K562 (cell line): ENCODE measurements around the gene GAB2.

Experiments used
- FOXA1 ChIP-seq: fragments of 450-650 bp; IDR thresholded peaks from 2 replicates; pipeline ENCODE4 v1.6.1; 2016; ENCODE audit warnings: mild to moderate bottlenecking, borderline replicate concordance
- GABPA ChIP-seq: fragments of 200-800 bp; sonication (Bioruptor generic); conservative IDR thresholded peaks from 2 replicates; pipeline ENCODE4 v1.6.1; 2016; ENCODE audit warnings: low read depth, missing genetic modification characterization, missing compliant biosample characterization
- HDAC6 ChIP-seq: IDR thresholded peaks from 2 replicates; pipeline ENCODE4 v1.6.1; 2012; ENCODE audit warnings: low read depth, mild to moderate bottlenecking, control low read depth, inconsistent platforms, low read length, moderate library complexity
- KDM1A ChIP-seq, 2 experiments: fragments of 450-650 bp; IDR thresholded peaks; 2 replicates each; pipeline ENCODE4 v1.6.1; 2016; ENCODE audit warnings: mild to moderate bottlenecking in 2 of 2
- MTF1 ChIP-seq: fragments of 250-450 bp; sonication (Bioruptor Pico); IDR thresholded peaks from 2 replicates; pipeline ENCODE4 v1.9.0; 2021; ENCODE audit warnings: moderate library complexity, mild to moderate bottlenecking, inconsistent platforms, borderline replicate concordance
- NBN ChIP-seq: fragments of 450-650 bp; IDR thresholded peaks from 2 replicates; pipeline ENCODE4 v1.6.1; 2016; ENCODE audit warnings: low read depth, mild to moderate bottlenecking
- POLR2AphosphoS5 ChIP-seq: IDR thresholded peaks from 2 replicates; pipeline ENCODE4 v1.6.1; 2011; ENCODE audit warnings: mild to moderate bottlenecking, low read depth, low read length, moderate library complexity; ENCODE audit not compliant: control insufficient read depth, insufficient read depth
- TAF1 ChIP-seq: IDR thresholded peaks from 2 replicates; pipeline ENCODE4 v1.6.1; 2011; ENCODE audit warnings: mild to moderate bottlenecking, low read length, moderate library complexity; ENCODE audit not compliant: insufficient read depth, control insufficient read depth, severe bottlenecking; ENCODE audit errors: extremely low read depth
- TAF15 ChIP-seq: fragments of 200-400 bp; formaldehyde crosslinking; IDR thresholded peaks from 2 replicates; pipeline ENCODE4 v1.6.1; 2017; ENCODE audit warnings: mild to moderate bottlenecking, low read depth, low read length, moderate library complexity
- ZNF24 ChIP-seq: fragments of 450-650 bp; IDR thresholded peaks from 2 replicates; pipeline ENCODE4 v1.6.1; 2016
- ZZZ3 ChIP-seq: fragments of 450-650 bp; IDR thresholded peaks from 2 replicates; pipeline ENCODE4 v1.6.1; 2016; ENCODE audit warnings: antibody characterized with exemption, mild to moderate bottlenecking, moderate library complexity
- TF ChIP-seq, protein P1 (sequence below), 3 experiments: IDR thresholded peaks in 2 of 3; conservative IDR thresholded peaks in 1 of 3; 2 replicates each; pipeline ENCODE4 v1.5.1; 2011 to 2012; ENCODE audit warnings: low read length in 3 of 3, mild to moderate bottlenecking in 3 of 3, control low read depth in 2 of 3, improper control_type of control experiment in 1 of 3, inconsistent platforms in 1 of 3, low read depth in 1 of 3, mixed read lengths in 1 of 3, moderate library complexity in 1 of 3; ENCODE audit not compliant: insufficient read depth in 2 of 3
- TF ChIP-seq, protein P2 (sequence below): fragments of 450-650 bp; IDR thresholded peaks from 2 replicates; pipeline ENCODE4 v1.6.1; 2017; ENCODE audit warnings: mild to moderate bottlenecking, moderate library complexity
- TF ChIP-seq, protein P3 (sequence below), 2 experiments: fragments of 200-800 bp in 1 of 2; sonication (Bioruptor generic) in 1 of 2; sonication (generic) in 1 of 2; formaldehyde crosslinking in 1 of 2; IDR thresholded peaks in 1 of 2; conservative IDR thresholded peaks in 1 of 2; 2 replicates each; pipeline versions ENCODE4 v1.5.0 to v1.6.1; 2016 to 2020; ENCODE audit warnings: missing compliant biosample characterization in 1 of 2, missing genetic modification characterization in 1 of 2, missing genetic modification reagents in 1 of 2

DNA sequence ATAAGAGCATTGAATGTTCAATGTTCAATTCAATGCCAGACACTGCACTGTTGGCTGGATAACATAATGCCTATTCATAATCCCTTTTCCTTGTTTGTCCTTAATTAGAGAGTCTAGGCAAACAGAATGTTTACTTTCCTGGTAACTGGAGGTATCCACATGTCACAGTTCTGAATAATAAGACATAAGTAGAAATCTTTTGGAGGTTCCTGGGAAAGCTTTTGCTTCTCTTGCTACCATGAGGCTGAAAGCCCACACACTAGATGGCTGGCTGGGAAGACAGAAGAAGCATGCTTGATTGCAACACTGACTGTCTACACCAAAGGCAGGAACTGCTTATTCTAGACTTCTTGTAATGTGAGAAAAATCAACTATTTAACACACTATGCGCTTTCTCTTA is 79.5 kb downstream of the GAB2 start:
- no peak for TF ChIP-seq TAF1
- TF ChIP-seq, protein P1, sequence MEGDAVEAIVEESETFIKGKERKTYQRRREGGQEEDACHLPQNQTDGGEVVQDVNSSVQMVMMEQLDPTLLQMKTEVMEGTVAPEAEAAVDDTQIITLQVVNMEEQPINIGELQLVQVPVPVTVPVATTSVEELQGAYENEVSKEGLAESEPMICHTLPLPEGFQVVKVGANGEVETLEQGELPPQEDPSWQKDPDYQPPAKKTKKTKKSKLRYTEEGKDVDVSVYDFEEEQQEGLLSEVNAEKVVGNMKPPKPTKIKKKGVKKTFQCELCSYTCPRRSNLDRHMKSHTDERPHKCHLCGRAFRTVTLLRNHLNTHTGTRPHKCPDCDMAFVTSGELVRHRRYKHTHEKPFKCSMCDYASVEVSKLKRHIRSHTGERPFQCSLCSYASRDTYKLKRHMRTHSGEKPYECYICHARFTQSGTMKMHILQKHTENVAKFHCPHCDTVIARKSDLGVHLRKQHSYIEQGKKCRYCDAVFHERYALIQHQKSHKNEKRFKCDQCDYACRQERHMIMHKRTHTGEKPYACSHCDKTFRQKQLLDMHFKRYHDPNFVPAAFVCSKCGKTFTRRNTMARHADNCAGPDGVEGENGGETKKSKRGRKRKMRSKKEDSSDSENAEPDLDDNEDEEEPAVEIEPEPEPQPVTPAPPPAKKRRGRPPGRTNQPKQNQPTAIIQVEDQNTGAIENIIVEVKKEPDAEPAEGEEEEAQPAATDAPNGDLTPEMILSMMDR (IDR thresholded peaks at IDR 0.05 in 2 of 3, conservative IDR thresholded peaks at IDR 0.05 in 1 of 3; ENCODE audit: insufficient read depth in 2 of 3, low read depth in 1 of 3, low read length in 3 of 3), result no peak
- no peak for TF ChIP-seq MTF1 (CRISPR knock-in tag)
- no peak for TF ChIP-seq KDM1A (IDR thresholded peaks at IDR 0.05)
- TF ChIP-seq, protein P2, sequence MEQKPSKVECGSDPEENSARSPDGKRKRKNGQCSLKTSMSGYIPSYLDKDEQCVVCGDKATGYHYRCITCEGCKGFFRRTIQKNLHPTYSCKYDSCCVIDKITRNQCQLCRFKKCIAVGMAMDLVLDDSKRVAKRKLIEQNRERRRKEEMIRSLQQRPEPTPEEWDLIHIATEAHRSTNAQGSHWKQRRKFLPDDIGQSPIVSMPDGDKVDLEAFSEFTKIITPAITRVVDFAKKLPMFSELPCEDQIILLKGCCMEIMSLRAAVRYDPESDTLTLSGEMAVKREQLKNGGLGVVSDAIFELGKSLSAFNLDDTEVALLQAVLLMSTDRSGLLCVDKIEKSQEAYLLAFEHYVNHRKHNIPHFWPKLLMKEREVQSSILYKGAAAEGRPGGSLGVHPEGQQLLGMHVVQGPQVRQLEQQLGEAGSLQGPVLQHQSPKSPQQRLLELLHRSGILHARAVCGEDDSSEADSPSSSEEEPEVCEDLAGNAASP, result no peak
- TF ChIP-seq, protein P3, sequence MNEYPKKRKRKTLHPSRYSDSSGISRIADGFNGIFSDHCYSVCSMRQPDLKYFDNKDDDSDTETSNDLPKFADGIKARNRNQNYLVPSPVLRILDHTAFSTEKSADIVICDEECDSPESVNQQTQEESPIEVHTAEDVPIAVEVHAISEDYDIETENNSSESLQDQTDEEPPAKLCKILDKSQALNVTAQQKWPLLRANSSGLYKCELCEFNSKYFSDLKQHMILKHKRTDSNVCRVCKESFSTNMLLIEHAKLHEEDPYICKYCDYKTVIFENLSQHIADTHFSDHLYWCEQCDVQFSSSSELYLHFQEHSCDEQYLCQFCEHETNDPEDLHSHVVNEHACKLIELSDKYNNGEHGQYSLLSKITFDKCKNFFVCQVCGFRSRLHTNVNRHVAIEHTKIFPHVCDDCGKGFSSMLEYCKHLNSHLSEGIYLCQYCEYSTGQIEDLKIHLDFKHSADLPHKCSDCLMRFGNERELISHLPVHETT (CRISPR knock-in tag; conservative IDR thresholded peaks at IDR 0.05 in 1 of 2, IDR thresholded peaks at IDR 0.05 in 1 of 2), result no peak
- no peak for TF ChIP-seq GABPA (tag)
- no peak for TF ChIP-seq TAF15
- TF ChIP-seq ZZZ3, result no peak
- TF ChIP-seq FOXA1, result no peak
- no peak for TF ChIP-seq ZNF24
- TF ChIP-seq POLR2AphosphoS5, result no peak
- no peak for TF ChIP-seq HDAC6
- TF ChIP-seq NBN, result no peak
